Measurements from ENCODE around the gene CMTM4.

Gene CMTM4

GRCh38 chr16:66623755-66624154 is 72.8 kb downstream of the CMTM4 start:
- Histone ChIP-seq H3K4me3 (ENCODE audit: low read depth, low read length) (no peak overlapping the region), H3K36me3 (peaks cover 14% of the 10 kb centered on the region), H3K4me1 (peaks cover 13% of the 10 kb centered on the region), H3K27me3 (no peaks in the 10 kb centered on the region), H3K9me3 (no peaks in the 10 kb centered on the region)
- DNase-seq = no peak
- TF ChIP-seq, protein P1, sequence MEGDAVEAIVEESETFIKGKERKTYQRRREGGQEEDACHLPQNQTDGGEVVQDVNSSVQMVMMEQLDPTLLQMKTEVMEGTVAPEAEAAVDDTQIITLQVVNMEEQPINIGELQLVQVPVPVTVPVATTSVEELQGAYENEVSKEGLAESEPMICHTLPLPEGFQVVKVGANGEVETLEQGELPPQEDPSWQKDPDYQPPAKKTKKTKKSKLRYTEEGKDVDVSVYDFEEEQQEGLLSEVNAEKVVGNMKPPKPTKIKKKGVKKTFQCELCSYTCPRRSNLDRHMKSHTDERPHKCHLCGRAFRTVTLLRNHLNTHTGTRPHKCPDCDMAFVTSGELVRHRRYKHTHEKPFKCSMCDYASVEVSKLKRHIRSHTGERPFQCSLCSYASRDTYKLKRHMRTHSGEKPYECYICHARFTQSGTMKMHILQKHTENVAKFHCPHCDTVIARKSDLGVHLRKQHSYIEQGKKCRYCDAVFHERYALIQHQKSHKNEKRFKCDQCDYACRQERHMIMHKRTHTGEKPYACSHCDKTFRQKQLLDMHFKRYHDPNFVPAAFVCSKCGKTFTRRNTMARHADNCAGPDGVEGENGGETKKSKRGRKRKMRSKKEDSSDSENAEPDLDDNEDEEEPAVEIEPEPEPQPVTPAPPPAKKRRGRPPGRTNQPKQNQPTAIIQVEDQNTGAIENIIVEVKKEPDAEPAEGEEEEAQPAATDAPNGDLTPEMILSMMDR (IDR thresholded peaks at IDR 0.05; ENCODE audit: low read depth, low read length) = no peak

DNA sequence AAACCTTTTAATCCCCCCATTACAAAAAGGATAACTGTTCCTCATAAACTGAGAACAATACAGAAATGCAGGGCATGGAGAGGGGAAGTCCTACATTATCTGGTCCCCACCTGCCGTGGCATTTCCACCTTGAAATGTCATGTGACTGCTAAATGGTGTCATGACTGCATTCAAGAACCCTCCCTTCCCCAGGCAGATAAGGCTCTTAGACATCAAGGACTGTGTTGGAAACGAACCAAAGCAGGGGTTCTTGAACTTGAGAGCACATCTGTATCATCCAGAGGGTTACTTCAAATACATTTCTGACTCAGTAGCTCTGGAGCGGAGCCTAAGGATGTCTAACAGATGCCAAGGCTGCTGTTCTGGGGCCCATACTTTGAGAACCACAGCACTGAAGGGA is 73.7 kb downstream of the CMTM4 start:
- Histone ChIP-seq H3K4me3 (ENCODE audit: low read depth, low read length) (no peak overlapping the region), H3K4me1 (peaks cover 21% of the 10 kb centered on the region), H3K9me3 (no peaks in the 10 kb centered on the region), H3K27me3 (no peaks in the 10 kb centered on the region), H3K36me3 (peaks cover 14% of the 10 kb centered on the region)
- DNase-seq = no peak
- TF ChIP-seq, protein P1 (IDR thresholded peaks at IDR 0.05; ENCODE audit: low read depth, low read length) = no peak

DNA sequence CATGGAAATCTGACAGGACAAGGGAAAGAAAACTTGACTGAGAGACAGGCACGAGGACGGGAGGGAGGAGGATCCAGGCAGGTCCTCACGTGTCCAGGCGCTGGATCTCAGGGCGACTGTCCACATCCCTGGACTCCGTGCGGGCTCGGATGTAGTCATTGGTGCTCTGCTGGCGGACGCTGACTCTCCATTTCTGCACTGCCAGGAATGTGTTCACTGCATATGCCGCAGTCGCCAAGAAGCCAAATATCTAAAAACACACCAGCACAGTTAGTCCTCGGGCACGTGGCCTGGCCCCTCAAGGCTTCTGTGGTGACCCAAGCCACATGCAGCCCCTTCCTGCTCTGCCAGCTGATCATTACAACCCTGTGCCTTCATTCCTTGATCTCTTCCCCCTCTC is 74.6 kb downstream of the CMTM4 start:
- peaks cover 14% of the 10 kb centered on the region for H3K36me3 ChIP-seq
- H3K4me3 ChIP-seq (ENCODE audit: low read depth, low read length) = no peak overlapping the region
- no peaks in the 10 kb centered on the region for H3K27me3 ChIP-seq
- TF ChIP-seq, protein P1 (IDR thresholded peaks at IDR 0.05; ENCODE audit: low read depth, low read length) = no peak
- peaks cover 26% of the 10 kb centered on the region for H3K4me1 ChIP-seq
- no peak for DNase-seq
- H3K9me3 ChIP-seq = no peaks in the 10 kb centered on the region

DNA sequence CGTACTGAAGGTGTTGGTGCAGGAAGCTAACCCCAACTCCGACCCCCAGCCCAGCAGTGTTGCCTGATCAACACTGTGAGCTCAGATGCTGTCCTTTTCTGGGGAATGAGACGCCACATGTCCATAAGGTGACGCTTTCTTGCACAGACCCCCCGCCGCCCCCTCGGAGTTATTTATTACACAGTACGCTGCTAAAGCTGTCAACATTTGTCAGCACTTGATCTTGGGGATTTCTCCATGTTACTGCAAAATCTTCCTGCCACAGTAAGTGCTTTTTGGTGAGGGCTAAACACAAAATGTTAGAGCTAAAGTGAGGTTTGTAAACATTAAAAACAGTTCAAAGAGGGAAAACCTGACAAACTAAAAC is 76.1 kb downstream of the CMTM4 start:
- TF ChIP-seq, protein P1 (IDR thresholded peaks at IDR 0.05; ENCODE audit: low read depth, low read length) = no peak
- Histone ChIP-seq H3K36me3 (peaks cover 14% of the 10 kb centered on the region), H3K9me3 (no peaks in the 10 kb centered on the region), H3K4me1 (peaks cover 26% of the 10 kb centered on the region), H3K4me3 (ENCODE audit: low read depth, low read length) (no peak overlapping the region), H3K27me3 (no peaks in the 10 kb centered on the region)
- DNase-seq = no peak

DNA sequence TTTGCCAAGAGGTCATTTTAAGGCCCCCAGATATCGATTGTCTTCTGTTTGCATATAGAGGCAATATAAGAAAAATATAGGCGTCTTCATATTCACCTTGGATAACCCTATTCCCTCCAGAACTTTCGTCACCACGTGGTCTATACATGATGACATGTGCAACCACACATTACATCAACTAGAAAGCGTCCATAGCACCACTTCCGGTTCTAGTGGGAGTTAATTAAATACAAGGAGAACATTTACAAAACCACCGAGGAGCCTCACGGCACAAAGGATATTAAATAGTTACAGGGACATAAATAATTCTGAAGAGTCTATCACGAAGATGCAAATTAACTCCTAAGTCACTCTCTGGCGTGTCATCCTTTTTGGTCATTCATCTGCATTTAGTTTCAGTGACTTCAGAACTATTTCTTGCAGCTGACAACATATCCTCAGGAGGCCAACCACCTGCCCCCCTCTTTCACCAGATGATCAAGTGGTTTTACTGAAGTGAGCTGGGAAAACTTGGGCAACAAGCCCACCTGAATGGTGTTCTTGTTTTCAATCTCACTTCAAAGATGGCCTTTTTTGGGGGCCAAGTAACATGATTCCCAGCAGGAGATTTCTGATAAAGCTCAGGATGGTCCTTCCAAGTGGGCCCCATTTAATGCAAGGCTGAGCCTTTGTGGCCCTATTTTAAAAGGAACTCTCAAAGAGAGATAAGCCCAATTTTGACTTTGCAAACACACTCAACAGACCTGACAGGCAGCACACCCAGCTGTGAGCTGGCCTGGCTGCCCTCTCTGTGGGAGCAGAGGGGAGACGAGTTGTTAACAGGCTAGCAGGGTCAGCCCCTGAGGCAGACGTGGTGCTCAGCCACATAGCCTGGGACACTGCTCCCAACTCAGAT is 76.8 kb downstream of the CMTM4 start:
- no peaks in the 10 kb centered on the region for H3K27me3 ChIP-seq
- H3K4me3 ChIP-seq (ENCODE audit: low read depth, low read length) = no peak overlapping the region
- peaks cover 14% of the 10 kb centered on the region for H3K36me3 ChIP-seq
- no peak for DNase-seq
- TF ChIP-seq, protein P1 (IDR thresholded peaks at IDR 0.05; ENCODE audit: low read depth, low read length) = no peak
- H3K9me3 ChIP-seq = no peaks in the 10 kb centered on the region
- peaks cover 26% of the 10 kb centered on the region for H3K4me1 ChIP-seq
